Measurements from ENCODE around the gene DDX54. TPM values are rescaled to one million over a fixed set of nuclear protein-coding genes. Genes with fewer than 3 reads are reported as not detected.
A peak's percentile ranks its signal among the peaks of the same experiment; 100 is the strongest.
"Not testable (repeated sequence)": the region's sequence is repeated elsewhere in the genome, so short reads cannot be mapped to it uniquely, and the experiment has no call there.

The DDX54 gene
- total RNA-seq, 1 donor: 31.2 TPM

DNA sequence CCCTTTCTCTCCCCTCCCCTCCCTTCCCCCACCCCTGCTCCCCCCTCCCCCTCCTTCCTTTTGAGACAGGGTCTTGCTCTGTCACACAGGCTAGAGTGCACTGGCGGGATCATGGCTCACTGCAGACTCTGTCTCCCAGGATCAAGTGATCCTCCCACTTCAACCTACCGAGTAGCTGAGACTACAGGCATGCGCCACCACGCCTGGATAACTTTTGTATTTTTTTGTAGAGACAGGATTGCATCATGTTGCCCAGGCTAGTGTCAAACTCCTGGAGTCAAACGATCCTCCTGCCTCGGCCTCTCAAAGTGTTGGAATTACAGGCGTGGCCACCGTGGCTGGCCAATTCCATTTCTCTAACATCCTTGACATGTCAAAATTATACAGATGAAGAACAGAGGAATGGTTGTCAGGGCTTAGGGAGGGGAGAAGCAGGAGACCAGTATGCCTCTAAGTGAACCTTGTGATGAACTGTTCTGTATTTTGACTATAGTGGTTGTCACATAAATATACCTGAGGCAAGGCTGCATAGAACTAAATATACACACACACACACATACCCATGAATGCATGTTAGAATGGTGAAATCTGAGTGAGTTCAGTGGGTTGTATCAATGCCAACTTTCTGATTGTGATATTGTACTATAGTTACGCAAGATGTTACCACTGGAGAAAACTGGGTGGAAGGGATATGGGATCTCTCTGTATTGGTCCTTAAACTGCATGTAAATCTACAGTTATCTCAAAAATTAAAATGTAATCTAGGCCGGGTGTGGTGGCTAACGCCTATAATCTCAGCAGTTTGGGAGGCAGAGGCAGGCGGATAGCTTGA, 39.3 kb downstream of the DDX54 start:
- TF ChIP-seq, protein P1, sequence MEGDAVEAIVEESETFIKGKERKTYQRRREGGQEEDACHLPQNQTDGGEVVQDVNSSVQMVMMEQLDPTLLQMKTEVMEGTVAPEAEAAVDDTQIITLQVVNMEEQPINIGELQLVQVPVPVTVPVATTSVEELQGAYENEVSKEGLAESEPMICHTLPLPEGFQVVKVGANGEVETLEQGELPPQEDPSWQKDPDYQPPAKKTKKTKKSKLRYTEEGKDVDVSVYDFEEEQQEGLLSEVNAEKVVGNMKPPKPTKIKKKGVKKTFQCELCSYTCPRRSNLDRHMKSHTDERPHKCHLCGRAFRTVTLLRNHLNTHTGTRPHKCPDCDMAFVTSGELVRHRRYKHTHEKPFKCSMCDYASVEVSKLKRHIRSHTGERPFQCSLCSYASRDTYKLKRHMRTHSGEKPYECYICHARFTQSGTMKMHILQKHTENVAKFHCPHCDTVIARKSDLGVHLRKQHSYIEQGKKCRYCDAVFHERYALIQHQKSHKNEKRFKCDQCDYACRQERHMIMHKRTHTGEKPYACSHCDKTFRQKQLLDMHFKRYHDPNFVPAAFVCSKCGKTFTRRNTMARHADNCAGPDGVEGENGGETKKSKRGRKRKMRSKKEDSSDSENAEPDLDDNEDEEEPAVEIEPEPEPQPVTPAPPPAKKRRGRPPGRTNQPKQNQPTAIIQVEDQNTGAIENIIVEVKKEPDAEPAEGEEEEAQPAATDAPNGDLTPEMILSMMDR (IDR thresholded peaks at IDR 0.05; ENCODE audit: insufficient read depth, low read length): no peak
- peak; percentile 62 for DNase-seq (ENCODE audit: low read depth)
- H3K4me3 ChIP-seq (ENCODE audit: low read depth, low read length): no peak overlapping the region

DNA sequence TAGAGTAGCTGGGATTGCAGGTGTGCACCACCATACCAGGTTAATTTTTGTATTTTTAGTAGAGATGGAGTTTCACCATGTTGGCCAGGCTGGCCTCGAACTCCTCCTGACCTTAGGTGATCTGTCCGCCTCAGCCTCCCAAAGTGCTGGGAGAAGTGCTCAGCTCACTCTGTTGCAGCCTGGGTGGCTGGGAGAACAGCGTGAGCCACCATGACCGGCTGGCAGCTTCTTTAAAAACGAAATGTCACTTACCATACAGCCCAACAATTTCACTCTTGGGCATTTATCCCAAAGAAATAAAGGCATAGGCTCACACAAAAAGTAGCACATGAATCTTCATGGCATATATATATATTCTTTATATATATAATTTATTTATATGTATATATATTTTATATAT, 40.5 kb downstream of the DDX54 start:
- TF ChIP-seq, protein P1 (IDR thresholded peaks at IDR 0.05; ENCODE audit: insufficient read depth, low read length): no peak
- no peak overlapping the region for H3K4me3 ChIP-seq (ENCODE audit: low read depth, low read length)
- no peak for DNase-seq (ENCODE audit: low read depth)

DNA sequence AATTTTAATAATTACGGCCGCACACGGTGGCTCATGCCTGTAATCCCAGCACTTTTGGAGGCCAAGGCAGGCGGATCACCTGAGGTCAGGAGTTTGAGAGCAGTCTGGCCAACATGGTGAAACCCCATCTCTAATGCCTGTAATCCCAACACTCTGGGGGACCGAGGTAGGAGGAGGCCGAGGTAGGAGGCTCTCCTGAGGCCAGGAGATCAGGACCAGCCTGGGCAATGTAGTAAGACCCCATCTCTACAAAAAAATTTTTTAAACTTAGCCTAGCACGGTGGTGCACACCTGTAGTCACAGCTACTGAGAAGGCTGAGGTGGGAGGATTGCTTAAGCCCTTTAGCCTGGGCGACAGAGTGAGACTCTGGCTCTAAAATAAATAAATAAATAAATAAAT, 41.3 kb downstream of the DDX54 start:
- TF ChIP-seq, protein P1 (IDR thresholded peaks at IDR 0.05; ENCODE audit: insufficient read depth, low read length): no peak
- DNase-seq (ENCODE audit: low read depth): no peak
- H3K4me3 ChIP-seq (ENCODE audit: low read depth, low read length): no peak overlapping the region

DNA sequence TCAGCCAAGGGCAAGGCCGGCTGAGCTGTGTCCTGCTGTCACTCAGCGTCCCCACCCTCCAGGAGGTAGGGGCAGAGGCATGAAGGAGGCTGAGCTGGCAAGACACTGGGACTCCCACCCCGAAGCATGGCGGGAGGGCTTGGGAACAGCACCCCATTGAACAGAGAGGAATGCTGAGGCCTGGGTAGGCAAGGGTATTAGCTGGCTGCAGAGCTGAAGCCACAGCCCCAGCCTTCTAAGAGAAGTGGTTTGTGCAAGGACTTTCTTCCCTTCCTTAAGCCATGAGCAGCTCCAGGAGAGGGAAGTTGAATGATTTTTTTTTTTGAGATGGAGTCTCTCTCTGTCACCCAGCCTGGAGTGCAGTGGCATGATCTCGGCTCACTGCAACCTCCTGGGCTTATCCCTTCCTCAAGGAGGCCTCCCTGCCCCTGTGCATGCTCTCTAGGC, 42.4 kb downstream of the DDX54 start:
- H3K4me3 ChIP-seq (ENCODE audit: low read depth, low read length): no peak overlapping the region
- no peak for DNase-seq (ENCODE audit: low read depth)
- TF ChIP-seq, protein P1 (IDR thresholded peaks at IDR 0.05; ENCODE audit: insufficient read depth, low read length): no peak

DNA sequence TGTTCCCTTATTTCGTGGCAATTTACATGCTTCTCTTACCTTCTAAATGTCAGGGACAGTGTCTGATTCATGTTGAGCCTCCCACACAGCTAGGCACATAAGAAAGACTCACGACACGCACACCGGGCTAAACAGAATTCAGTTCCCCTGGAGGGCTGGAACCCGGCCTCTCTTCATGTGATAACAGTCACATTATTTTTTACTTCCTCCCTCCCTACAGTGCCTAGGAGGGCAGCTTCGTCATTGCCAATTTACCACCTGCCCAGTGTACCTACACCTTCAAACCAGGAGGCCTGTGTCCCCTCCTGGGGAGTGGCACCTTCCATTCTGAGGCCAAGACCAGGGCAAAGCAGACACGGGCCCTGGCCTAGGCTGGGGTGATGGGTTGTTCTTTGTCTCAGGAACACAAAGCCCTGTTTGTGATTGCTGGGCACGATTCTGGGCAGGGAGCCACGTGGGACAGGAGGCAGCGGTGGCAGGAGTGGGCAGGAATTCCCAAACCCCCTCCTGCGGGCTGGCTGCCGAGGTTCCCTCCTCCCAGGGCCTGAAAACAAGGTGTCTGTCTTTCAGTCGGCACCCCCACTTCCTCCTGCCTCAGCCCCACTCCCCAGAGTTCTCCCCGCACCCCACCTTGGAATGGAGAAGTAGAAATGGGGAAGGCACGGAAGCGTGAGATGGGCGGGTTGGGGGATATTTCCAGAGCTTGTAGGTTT, 42.9 kb downstream of the DDX54 start:
- DNase-seq (ENCODE audit: low read depth): no peak
- TF ChIP-seq, protein P1 (IDR thresholded peaks at IDR 0.05; ENCODE audit: insufficient read depth, low read length): no peak

DNA sequence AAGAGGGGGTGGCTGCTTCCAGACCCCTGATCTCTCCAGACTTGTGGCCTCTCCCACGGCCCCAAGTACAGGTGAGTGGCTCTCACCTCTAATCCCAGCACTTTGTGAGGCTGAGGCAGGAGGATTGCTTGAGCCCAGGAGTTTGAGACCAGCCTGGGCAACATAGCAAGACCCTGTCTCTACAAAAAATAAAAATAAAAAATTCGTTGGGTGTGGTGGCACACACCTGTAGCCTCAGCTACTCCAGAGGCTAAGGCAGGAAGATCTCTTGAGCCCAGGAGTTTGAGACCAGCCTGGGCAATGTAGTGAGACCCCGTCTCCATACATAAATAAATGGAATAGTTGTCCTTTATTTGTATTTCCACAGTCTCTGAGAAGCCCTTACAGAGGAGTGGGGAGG, 43.6 kb downstream of the DDX54 start:
- not testable (repeated sequence) for H3K4me3 ChIP-seq (ENCODE audit: low read depth, low read length); DNase-seq (ENCODE audit: low read depth)

More for the DNA sequence above, 42.9 kb downstream of the DDX54 start:
- H3K4me3 ChIP-seq (ENCODE audit: low read depth, low read length): no peak overlapping the region

DNA sequence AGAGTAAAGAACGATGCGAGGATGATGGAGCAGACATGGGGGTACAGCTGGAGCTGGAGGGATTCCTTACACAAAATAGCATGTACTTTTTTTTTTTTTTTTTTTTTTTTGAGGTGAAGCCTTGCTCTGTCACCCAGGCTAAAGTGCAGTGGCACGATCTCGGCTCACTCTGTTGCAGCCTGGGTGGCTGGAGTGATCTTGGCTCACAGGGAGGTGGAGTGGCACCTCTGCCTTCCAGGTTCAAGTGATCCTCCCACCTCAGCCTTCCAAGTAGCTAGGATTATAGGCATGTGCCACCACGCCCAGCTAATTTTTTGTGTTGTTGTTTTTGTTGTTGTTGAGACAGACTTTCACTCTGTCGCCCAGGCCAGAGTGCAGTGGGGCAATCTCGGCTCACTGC, 44.6 kb downstream of the DDX54 start:
- H3K4me3 ChIP-seq (ENCODE audit: low read depth, low read length): no peak overlapping the region
- TF ChIP-seq, protein P1 (IDR thresholded peaks at IDR 0.05; ENCODE audit: insufficient read depth, low read length): no peak
- no peak for DNase-seq (ENCODE audit: low read depth)

Data from fibroblast of the aortic adventitia (primary cell).